Cortex of kidney (tissue), 1 donor: Measurements from ENCODE around the gene GFRA1.

Experiments used
- DNase-seq: peaks from one replicate; lab custom pipeline; 2025; lab: John Stamatoyannopoulos, UW

The GFRA1 gene

DNA sequence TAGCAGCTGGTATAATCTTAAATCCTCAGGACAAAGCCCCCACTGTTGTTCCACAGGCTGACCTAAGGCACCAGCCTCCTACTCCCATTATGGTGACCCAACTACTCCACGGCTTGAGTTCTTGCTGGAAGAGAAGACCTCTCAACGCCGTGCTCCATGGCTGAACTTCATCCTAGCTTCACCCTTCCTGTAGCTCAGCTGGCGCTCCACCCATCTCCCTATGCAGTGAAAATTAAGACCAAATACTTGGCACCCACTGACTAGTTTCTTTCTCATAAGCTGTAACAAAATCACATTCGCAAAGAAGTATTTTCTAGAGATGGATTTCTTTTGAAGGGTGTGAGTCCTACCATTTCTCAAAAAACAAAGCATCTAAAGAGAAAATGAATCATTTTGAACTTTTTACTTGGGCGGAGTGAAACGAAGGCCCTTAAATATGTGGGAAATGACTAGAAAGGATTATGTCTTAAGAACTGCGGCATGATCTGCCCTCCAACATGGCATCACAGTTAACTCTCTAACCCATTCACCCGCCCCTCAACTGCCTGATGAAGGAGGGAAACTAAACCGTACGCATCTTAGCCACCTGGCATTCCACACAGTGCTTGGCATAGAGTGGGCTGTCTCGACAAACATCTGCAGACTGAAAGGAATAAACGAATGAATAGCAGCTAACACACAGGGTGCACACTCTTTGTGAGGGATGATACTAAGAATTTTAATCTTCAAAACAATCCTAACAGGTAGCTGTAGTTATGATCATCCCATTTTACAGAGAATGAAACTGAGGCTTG is 32.7 kb downstream of the GFRA1 start:
- DNase-seq: no peak

DNA sequence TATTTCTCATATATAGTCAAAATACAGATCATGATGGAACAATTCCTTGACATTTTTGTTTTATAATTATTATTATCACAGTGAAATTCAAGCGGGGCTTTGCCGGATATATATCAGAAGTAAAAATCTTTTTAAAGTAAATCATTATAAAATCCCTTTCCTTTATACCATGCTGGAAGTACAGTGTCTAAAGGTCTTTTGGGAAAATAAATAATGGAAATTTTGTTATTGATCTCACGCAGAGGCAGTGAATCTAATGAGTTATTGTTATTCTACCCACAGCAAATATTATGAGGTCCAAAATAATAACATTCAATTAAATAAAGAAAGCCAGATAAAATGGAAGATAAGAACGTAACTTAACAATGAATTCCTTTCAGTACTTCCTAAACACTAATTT is 33.8 kb downstream of the GFRA1 start:
- no peak for DNase-seq

DNA sequence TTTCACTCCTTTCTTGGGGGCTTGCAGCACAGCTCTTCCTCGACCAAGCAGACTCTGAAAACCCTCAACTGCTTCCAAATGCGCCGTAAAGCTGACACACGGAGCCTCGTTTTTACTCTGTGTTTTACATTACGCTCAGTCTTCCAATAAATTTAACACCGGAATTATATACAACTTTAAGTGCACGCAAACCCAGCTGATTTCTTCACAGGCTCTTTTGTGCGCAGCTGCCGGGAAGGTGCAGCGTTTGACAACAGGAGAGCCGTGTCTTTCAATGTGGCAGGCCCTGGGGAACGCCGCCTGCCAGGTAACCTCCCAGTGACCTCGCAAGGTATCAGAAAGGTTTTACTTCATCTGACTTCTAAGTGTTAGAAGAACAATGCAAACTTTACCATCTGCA is 35.0 kb downstream of the GFRA1 start:
- no peak for DNase-seq

DNA sequence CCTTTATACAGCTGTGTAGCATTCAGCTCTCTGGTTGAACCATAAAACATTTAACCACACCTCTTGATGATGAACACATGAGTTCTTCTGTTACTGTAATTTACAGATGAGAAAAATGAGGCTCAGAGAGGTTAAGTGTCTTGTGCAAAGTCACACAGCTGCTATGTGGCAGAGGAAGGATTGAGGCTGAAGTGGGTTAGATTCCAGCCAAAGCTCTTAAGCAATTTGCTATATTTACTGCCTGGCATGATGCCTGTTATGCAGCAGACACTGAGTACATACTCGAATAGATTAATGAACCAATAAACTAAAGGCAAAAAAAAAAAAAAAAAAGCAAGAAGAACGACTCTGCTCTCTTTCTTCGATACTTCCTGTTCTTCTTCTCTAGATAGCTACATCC is 35.7 kb downstream of the GFRA1 start:
- no peak for DNase-seq

DNA sequence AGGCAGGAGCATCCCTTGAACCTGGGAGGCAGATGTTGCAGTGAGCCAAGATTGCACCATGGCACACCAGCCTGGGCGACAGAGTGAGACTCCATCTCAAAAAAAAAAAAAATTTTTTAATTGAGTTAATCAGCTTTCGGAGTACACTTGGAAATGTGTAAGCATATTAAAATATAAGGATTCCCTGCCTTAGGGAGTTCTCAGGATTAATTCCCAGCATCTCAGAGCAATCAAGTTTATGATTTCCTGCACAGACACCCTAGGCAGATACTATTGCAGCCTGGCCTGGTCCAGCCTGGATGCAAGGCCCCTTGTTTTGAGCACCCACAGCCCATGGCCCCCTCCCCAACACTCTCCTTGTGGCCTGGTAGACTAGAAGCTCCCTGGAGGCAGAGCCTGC is 39.8 kb downstream of the GFRA1 start:
- DNase-seq: no peak

DNA sequence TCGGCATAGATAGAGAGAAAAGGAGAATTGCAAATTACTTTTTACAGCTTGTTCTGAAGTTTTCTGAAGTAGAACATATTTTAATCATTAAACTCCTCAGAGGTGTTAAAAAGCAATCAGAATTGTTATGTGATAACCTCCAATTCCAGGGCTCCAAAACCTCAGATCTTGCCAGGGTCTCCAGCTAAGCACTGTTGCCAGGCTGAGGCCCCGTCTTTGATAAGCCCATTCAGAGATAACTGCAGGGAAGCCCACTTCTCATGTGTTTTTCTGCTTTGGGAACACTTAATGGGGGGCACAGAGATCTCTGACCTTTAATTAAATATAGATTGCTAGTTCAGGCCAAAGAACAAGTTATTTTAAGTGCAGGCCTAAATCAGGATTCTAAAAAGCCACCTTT is 40.4 kb downstream of the GFRA1 start:
- DNase-seq: no peak

DNA sequence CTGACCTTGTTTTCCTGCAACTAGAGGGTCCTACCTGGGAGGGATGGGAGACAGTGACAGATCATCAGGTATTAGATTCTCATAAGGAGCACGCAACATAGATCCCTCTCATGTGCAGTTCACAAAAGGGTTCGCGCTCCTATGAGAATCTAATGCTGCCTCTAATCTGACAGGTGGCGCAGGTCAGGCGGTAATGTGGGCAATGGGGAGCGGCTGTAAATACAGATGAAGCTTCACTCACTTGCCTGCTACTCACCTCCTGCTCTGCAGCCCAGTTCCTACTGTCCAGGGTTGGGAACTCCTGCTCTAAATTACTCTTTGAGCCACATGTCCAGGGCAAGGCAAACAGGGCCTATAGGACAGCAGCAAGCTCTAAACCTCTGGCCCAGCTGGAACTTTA is 46.2 kb downstream of the GFRA1 start:
- no peak for DNase-seq

DNA sequence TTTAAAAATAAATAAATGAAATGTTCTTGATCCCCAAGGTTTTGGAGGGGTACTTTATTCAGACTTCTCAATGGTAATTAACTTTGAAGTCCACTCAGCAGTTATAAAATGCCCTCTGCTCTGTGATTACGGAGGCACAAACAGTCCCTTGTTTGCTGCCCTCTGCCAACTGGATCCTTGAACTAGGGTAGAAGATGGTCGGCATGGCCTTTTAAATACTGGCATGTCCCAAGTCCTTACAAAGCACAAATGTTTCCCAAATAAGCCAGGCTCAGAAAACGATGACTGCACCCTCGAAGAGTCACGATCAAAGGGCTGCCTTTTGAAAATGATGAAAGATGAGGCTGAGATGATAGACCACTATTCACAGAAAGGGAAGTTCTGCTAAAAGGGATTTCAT is 47.0 kb downstream of the GFRA1 start:
- DNase-seq: no peak

DNA sequence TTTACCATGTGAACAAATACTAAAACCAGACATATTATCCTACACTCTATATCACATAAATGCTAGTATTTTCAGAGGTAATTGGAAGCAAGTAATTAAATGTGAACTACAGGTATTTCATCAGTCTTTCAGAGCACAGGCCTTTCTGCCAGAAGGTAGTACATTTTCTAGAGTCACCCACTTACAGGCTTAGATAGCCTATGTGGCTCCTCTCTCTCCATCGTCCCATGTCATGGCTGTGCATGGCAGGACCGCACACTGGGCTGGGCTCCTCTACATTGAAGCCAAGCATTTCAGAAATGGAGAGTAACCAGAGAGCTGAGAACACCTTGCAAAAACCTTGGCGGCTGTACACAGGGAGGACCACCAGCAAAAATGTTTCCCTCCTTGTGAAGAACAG is 49.7 kb downstream of the GFRA1 start:
- no peak for DNase-seq

DNA sequence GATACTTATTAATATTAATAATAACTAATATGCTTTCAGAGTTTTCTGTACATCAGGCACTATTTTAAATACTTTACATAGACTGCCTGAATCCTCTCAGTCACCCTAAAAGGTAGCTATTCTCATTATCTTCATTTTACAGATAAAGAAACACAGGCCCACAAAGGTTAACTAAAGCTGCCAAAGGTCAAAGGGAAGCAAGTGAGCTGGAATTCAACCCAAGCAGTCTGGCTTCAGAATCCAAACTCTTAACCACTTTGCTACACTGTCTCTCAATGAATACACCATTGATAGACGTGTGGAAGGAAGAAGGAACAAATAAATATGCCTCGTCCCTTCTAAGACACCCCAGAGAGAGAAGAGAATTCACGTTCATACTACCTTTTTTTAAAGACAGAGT is 52.0 kb downstream of the GFRA1 start:
- DNase-seq: no peak

DNA sequence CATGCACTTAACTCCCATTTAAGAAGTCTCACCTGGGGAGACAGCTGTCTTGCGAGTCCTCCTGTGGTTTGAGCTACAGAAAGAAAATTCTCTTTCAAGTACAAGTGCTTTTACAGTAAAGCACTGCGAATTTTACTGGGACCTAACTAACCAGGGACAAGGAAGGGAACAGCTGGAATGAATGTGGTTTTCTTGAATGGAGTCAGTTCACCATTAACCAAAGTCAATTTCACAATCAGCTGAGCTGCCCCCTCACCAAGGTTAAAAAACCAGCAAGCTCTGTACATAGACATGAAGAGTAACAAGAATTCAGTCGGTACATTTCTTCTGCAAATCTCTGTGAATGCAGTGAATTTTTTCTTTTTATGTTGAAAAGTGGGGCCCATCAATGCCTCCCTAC is 56.3 kb downstream of the GFRA1 start:
- no peak for DNase-seq

DNA sequence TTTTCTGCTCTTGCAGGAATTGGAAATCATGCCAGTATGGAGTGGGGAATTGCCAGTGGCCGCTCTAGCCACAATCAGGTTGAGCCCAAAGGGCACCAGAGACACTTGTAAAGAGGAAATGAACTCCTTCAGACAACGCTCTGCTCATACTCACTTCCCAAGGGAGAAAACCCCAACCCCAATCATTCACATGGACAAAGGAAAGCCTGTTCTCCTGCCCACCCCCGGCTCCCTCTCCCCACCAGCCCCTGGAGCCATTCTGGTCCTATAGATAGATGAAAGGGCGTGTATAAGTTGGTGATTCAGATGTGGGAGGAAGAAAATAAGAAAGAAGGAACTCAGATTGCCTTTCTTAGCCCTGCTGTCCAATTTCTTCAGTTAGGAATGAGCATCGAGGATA is 57.4 kb downstream of the GFRA1 start:
- DNase-seq: no peak

DNA sequence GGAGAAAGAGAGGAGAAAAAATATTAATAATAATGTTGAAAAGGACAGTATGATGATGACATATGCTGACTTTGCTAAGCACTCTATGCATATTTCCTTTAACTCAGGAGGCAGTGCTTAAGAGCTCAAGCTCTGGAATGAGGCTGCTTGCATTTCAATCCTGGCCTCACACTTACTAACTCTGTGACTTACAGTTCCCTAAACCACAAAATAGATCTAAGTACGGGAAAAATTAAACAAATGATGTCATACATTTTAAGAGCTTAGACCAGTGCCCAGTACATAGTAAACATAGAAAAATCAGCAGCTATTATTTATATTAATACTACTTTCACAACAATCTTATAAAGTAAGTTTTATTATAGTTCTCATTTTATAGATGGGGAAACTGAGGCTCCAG is 61.3 kb downstream of the GFRA1 start:
- no peak for DNase-seq

DNA sequence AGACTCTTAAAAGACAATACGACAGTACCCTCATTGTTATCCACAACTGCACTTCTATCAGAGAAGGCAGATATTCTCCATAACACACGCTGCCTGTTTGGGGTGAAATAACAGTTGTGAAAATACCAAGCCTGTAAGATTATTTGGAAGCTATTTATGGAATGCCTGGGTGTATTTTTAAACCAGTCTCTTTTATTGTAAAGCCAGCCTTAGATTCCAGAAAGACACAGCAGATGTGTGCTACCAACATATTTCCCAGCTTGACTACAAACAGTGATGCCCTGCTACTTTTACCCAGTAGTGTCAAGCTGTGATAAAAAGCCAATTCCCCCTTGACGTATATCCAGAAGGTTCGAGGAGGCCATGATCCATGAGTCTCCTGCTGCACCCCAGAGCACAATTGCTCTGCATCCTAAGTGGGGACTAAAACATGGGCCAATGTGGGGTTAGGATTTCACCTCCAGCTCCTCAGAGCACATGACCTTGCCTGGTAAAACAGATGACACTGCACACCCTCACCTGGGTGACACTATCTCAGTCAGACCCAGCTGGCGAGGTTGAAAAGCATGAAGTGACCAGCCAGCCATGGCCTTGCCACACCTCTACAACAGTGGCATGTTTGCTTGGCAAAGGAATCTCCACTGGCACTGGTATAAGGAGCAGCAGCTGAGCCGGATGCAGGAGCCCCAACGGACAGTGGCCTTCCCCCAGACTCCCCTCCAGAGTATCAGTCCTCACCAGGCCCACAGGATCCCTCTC is 62.2 kb downstream of the GFRA1 start:
- no peak for DNase-seq

DNA sequence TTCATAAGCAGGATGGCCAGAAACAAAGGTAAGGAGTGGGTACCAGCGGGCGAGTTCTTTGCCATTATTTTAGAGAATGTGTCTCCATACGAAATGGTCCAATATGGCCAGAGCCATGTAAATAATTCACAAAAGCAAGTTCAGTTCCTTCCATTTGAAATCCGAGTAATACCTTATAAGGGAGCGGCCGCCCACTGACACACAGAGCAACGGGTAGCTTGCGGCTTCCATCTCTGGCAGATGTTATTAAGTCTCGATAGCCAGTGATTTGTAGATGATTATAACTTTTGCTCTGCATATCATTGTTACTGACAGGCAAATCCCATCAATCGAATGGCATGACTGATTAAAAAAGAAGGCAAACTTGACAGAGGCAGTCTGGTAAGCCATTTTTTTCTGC is 63.2 kb downstream of the GFRA1 start:
- DNase-seq: no peak

DNA sequence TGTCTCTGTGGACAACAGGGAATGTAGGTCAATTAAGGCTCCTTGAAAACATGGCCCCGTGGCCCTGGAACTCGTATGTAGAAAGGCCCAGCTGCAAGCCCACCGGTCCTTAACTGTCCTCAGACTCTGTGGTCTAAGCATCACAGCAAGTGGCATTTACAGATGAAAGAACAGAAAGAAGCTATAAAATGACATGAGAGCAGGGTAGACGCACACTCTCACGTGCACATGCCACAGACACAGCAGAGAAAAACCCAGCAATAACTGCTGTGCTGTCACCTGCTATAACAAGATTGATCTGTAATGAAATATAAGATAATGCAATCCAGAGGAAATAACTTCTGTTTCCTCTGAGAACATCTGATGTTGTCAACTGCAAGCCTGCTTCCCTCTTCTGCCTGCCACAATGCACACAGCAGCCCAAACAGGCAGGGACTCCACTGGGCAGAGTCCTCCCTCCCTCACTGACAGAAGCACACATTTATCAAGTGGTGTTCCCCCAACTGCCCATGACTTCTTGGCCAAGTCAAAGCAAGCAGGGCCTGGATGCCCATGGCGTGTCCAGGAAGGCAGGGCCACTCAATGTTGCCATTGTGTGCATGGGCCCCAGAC is 63.9 kb downstream of the GFRA1 start:
- no peak for DNase-seq

DNA sequence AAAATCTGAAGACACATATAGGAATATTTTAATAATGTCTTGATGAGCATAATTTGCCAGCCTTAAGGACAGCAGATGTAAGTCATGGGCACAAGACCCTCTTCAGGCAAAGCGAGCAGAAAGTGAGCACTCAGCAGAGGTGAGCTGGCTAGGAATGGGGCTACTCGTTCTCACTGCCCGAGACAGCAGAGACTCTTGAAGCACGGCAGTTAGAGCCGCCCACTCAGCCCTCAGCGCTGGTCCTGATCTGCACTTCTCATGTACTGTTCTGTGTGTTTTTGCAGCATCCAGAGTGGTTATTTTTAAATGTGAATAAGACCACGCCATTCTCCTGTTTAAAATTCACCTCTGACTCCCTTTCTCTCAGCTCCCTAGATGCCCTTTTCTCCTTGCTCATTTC is 65.3 kb downstream of the GFRA1 start:
- no peak for DNase-seq

DNA sequence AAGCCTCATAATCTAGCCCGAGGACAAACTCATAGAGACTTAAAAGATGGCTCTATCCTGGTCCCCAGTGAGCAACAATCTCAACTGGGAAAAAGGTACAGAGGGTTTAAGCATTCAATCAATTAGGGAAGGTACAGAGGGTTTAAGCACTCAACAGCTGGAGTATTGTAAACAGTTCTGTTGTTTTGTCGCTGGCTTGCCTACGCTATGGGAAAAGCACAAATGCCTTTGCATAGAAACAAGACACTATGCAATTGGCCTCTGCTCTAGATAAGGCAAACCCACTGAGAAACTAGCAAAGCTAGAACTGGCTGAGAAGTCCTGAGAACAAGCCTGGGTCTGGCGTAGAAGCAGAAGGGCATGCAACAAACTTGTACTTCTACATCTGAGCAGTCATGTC is 69.3 kb downstream of the GFRA1 start:
- no peak for DNase-seq

DNA sequence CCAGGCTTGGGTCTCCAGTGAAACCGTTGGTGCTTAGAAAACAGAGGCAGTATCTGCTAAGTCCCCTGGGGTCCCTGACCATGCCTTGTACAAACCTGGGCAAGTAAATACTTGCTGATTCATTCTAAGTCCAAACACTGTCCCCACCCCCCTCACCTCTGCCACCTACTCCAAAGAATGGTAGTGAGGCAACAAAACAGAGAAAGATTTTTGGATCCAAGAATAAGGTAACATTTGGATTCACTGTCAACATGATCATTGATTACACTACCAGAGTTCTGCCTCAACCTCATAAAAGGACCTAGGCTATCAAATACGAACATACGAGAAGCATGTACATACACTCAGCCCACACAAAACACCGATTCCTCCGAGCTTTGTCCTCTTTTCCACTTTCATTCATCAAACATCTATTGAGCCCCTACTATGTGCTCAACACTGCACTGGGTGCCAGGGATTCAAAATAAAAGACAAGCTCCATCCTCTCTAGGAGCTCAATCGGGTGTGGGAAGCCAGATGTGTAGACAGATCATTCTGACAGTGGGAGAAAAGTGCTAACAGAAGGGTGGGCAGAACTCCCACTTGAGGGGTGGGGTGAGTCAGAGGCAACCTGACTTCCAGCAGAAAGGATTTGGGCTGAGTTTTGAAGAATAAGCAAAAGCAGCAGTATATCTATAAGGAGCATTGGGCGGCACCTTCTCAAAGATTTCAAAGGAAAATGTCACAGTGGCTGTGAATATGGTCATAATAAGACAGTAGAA is 71.2 kb downstream of the GFRA1 start:
- no peak for DNase-seq

DNA sequence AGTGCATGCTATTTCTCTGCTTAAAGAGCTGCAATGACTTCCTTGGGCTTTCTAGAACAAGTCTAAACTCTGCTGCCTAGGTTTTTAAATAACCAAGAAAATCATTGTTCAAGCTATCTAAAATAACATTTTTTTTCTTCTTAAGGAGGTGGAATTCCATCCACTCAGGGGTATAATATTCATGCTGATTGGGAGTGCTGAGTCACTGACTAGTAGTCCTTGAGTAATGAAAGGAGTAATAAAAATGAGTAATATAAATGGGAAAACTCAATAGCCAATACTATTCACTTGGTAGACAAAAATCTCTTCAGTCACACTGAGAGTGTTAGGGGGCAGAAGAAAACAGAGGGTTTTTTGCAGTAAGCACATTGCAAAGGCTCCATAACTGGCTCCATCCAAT is 72.0 kb downstream of the GFRA1 start:
- no peak for DNase-seq

DNA sequence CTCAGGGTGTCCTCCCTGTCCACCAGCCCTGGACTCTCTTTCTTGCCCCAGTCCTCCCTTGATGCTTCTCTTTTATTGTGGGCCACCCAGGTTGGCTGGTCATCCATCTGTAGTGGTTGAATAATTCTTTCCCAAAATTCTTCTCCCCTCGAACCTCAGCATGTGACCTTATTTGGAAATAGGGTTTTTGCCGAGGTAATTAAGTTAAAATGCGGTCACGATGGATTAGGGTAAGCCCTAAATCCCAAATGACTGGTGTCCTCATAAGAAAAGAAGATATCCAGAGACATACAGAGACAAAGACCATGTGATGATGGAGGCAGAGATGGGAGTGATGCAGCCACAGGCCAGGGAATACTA is 74.3 kb downstream of the GFRA1 start:
- no peak for DNase-seq

DNA sequence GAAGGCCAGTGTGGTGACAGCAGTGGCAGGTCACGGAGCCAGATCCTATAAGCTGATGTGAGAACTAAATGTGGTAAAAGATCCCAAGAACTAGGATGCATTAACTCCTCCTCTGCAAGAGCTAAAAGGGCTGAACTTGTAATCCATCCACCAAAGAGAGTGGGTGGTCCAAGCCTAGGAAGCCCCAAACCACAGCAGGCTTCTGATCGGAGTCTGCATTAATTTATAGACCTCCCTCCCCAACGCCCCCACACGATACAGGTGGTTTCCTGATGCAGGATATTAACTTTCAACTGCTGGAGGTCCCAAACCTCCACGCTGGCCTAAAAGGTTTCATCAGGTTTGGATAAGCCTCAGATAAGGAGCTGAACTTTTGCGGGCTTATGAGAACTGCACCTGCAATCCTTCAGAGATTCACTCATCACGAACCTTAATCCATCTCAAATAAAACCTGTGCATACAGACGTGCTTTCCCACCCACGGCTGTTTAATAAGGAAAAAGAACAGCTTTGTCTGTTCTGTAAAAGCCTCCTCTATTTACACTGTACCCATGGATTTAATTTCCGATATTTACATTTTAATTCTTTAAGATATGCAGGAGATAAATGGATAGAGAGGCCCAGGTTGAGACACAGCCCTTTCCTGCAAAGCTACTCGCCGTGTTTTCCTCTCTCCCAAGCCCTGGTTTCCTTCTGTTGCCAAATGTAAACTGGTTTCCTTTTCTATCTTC is 74.9 kb downstream of the GFRA1 start:
- no peak for DNase-seq
